Left ventricle myocardium inferior (tissue), 1 donor: ENCODE results near the gene NOS2. TPM values are rescaled to one million over a fixed set of nuclear protein-coding genes. Genes with fewer than 3 reads are reported as not detected.
"Not testable (repeated sequence)": the region's sequence is repeated elsewhere in the genome, so short reads cannot be mapped to it uniquely, and the experiment has no call there.

Experiments used
- DNase-seq: peaks from one replicate; pipeline ENCODE4 v3.0.0-alpha.2; 2020
- H3K27ac ChIP-seq: fragments of 200-600 bp; replicated peaks from 2 replicates; pipeline ENCODE4 v1.8.0; 2021
- H3K27me3 ChIP-seq: fragments of 200-600 bp; 2 replicates; pipeline ENCODE4 v1.8.0; 2021; ENCODE audit warnings: low read depth
- H3K36me3 ChIP-seq: fragments of 200-600 bp; 2 replicates; pipeline ENCODE4 v1.8.0; 2021
- H3K4me1 ChIP-seq: fragments of 200-600 bp; 2 replicates; pipeline ENCODE4 v1.8.0; 2021
- H3K4me3 ChIP-seq: fragments of 200-600 bp; 2 replicates; pipeline ENCODE4 v1.8.0; 2021; ENCODE audit warnings: mild to moderate bottlenecking, moderate library complexity
- H3K9me3 ChIP-seq: fragments of 200-600 bp; replicated peaks from 2 replicates; pipeline ENCODE4 v1.8.0; 2021
- CTCF ChIP-seq: fragments of 200-600 bp; IDR thresholded peaks from 2 replicates; pipeline ENCODE4 v1.8.0; 2021; ENCODE audit warnings: antibody characterized with exemption, mild to moderate bottlenecking, borderline replicate concordance
- intact Hi-C: fragments of 100-400 bp; cut with micrococcal nuclease; formaldehyde crosslinking; loops from one replicate; pipeline ENCODE4 v1.11.0; 2022
- total RNA-seq: library from RNA; stranded (reverse); fragmentation: NEBNext Ultra II Directional; extraction: Animal tissue kit (Norgen Biotek cat#: 25700); gene quantifications from one replicate; pipeline ENCODE4 v1.2.1, GENCODE V29; 2021
- donor health status: DM: no; HTN: yes; CAD: no; lungs with severe emphysema.

The NOS2 gene
- total RNA-seq, 1 donor from 2014 or later, result 0.19 TPM

GRCh38 chr17:27760069-27760885 is 40.1 kb downstream of the NOS2 start:
- Histone ChIP-seq H3K9me3 (no peaks in the 10 kb centered on the region), H3K27me3 (peaks cover 9% of the 10 kb centered on the region), H3K36me3 (no peaks in the 10 kb centered on the region), H3K4me3 (no peak overlapping the region), H3K4me1 (no peaks in the 10 kb centered on the region), H3K27ac (no peak overlapping the region)
- intact Hi-C loops, result no loop called here
- peak; percentile 89 for TF ChIP-seq CTCF
- DNase-seq, result peak; percentile 70

- Histone ChIP-seq H3K4me3 (no peak overlapping the region), H3K36me3 (no peaks in the 10 kb centered on the region), H3K27ac (no peak overlapping the region), H3K9me3 (no peaks in the 10 kb centered on the region), H3K27me3 (peaks cover 9% of the 10 kb centered on the region), H3K4me1 (no peaks in the 10 kb centered on the region)
- no peak for DNase-seq
- intact Hi-C loops, result loop anchor here (10.0 kb wide), 1 partner anchor 105 kb away; no protein-coding TSS in a partner anchor
- TF ChIP-seq CTCF, result no peak
Observed at GRCh38 chr17:27759528-27759927, 40.8 kb downstream of the NOS2 start.

- Histone ChIP-seq H3K27ac (no peak overlapping the region), H3K27me3 (peaks cover 9% of the 10 kb centered on the region), H3K36me3 (no peaks in the 10 kb centered on the region), H3K9me3 (no peaks in the 10 kb centered on the region), H3K4me1 (no peaks in the 10 kb centered on the region), H3K4me3 (no peak overlapping the region)
- intact Hi-C loops, result loop anchor here (10.0 kb wide), 1 partner anchor 102 kb away; no protein-coding TSS in a partner anchor
- no peak for DNase-seq
- TF ChIP-seq CTCF, result peak; percentile 92
Observed at GRCh38 chr17:27756467-27757371, 43.6 kb downstream of the NOS2 start.

- no peak overlapping the region for H3K4me3 ChIP-seq
- TF ChIP-seq CTCF, result no peak
- intact Hi-C loops, result loop anchor here (10.0 kb wide), 1 partner anchor 101 kb away; no protein-coding TSS in a partner anchor
- H3K27ac ChIP-seq, result no peak overlapping the region
- no peaks in the 10 kb centered on the region for H3K9me3 ChIP-seq
- H3K27me3 ChIP-seq, result peaks cover 9% of the 10 kb centered on the region
- no peaks in the 10 kb centered on the region for H3K36me3 ChIP-seq
- H3K4me1 ChIP-seq, result no peaks in the 10 kb centered on the region
- no peak for DNase-seq
Observed at GRCh38 chr17:27755706-27756466, 44.4 kb downstream of the NOS2 start.

GRCh38 chr17:27754549-27754948 is 45.8 kb downstream of the NOS2 start:
- H3K27ac ChIP-seq, result no peak overlapping the region
- intact Hi-C loops, result loop anchor here (10.0 kb wide), 1 partner anchor 100 kb away; no protein-coding TSS in a partner anchor
- H3K27me3 ChIP-seq, result peaks cover 9% of the 10 kb centered on the region
- no peak for DNase-seq
- H3K9me3 ChIP-seq, result no peaks in the 10 kb centered on the region
- no peak for TF ChIP-seq CTCF
- no peaks in the 10 kb centered on the region for H3K4me1 ChIP-seq
- H3K36me3 ChIP-seq, result no peaks in the 10 kb centered on the region
- no peak overlapping the region for H3K4me3 ChIP-seq

GRCh38 chr17:27753726-27754125 is 46.6 kb downstream of the NOS2 start:
- not testable (repeated sequence) for H3K36me3 ChIP-seq, H3K9me3 ChIP-seq, H3K4me3 ChIP-seq, H3K27ac ChIP-seq, DNase-seq, H3K4me1 ChIP-seq, H3K27me3 ChIP-seq
- intact Hi-C loops, result loop anchor here (10.0 kb wide), 1 partner anchor 99 kb away; no protein-coding TSS in a partner anchor

- not testable (repeated sequence) for H3K9me3 ChIP-seq, DNase-seq, H3K27ac ChIP-seq, H3K4me1 ChIP-seq, H3K4me3 ChIP-seq, H3K36me3 ChIP-seq, H3K27me3 ChIP-seq
- intact Hi-C loops, result loop anchor here (10.0 kb wide), 1 partner anchor 98 kb away; no protein-coding TSS in a partner anchor
Observed at GRCh38 chr17:27752831-27753619, 47.3 kb downstream of the NOS2 start.
